ENCODE measurements around the gene PMS2.
"Not testable (repeated sequence)": the region's sequence is repeated elsewhere in the genome, so short reads cannot be mapped to it uniquely, and the experiment has no call there.

Gene PMS2

GRCh38 chr7:6011541-6011940 lies 2.7 kb upstream of the PMS2 start:
- Histone ChIP-seq H3K27ac (ENCODE audit: low read depth, low read length) (no peak overlapping the region), H3K9me3 (ENCODE audit: low read length) (no peaks in the 10 kb centered on the region), H3K9ac (ENCODE audit: low read length) (no peak overlapping the region), H3K4me1 (ENCODE audit: insufficient read depth, low read length) (peaks cover 28% of the 10 kb centered on the region), H3K27me3 (ENCODE audit: control insufficient read depth in 1 of 2, insufficient read depth in 2 of 2, low read length in 2 of 2) (no peaks in the 10 kb centered on the region), H3K36me3 (ENCODE audit: insufficient read depth, low read length) (peaks cover 4% of the 10 kb centered on the region), H3K4me3 (ENCODE audit: low read depth in 1 of 2, low read length in 2 of 2) (no peak overlapping the region)

GRCh38 chr7:6010370-6010769 lies 1.5 kb upstream of the PMS2 start:
- Histone ChIP-seq H3K27ac (ENCODE audit: low read depth, low read length) (peak overlapping the region; percentile 7), H3K4me1 (ENCODE audit: insufficient read depth, low read length) (peaks cover 17% of the 10 kb centered on the region)
- H3K36me3 ChIP-seq (ENCODE audit: insufficient read depth, low read length); H3K27me3 ChIP-seq (ENCODE audit: control insufficient read depth in 1 of 2, insufficient read depth in 2 of 2, low read length in 2 of 2); H3K4me3 ChIP-seq (ENCODE audit: low read depth in 1 of 2, low read length in 2 of 2); H3K9me3 ChIP-seq (ENCODE audit: low read length); H3K9ac ChIP-seq (ENCODE audit: low read length): not testable (repeated sequence)

GRCh38 chr7:6007835-6008590 lies 836 bp downstream of the PMS2 start:
- H3K9me3 ChIP-seq (ENCODE audit: low read length); H3K27me3 ChIP-seq (ENCODE audit: control insufficient read depth in 1 of 2, insufficient read depth in 2 of 2, low read length in 2 of 2); H3K9ac ChIP-seq (ENCODE audit: low read length); H3K36me3 ChIP-seq (ENCODE audit: insufficient read depth, low read length); H3K27ac ChIP-seq (ENCODE audit: low read depth, low read length): not testable (repeated sequence)
- peaks cover 12% of the 10 kb centered on the region for H3K4me1 ChIP-seq (ENCODE audit: insufficient read depth, low read length)
- H3K4me3 ChIP-seq (ENCODE audit: low read depth in 1 of 2, low read length in 2 of 2), result peak overlapping the region in 1 of 2 donors; percentile 76

- Histone ChIP-seq H3K36me3 (ENCODE audit: insufficient read depth, low read length) (peaks cover 3% of the 10 kb centered on the region), H3K9ac (ENCODE audit: low read length) (no peak overlapping the region), H3K27ac (ENCODE audit: low read depth, low read length) (no peak overlapping the region), H3K9me3 (ENCODE audit: low read length) (no peaks in the 10 kb centered on the region), H3K4me3 (ENCODE audit: low read depth in 1 of 2, low read length in 2 of 2) (no peak overlapping the region), H3K27me3 (ENCODE audit: control insufficient read depth in 1 of 2, insufficient read depth in 2 of 2, low read length in 2 of 2) (no peaks in the 10 kb centered on the region), H3K4me1 (ENCODE audit: insufficient read depth, low read length) (peaks cover 12% of the 10 kb centered on the region)
These were observed 1.5 kb downstream of the PMS2 start for GRCh38 chr7:6007386-6007785.

GRCh38 chr7:5997210-5997808 lies 11.5 kb downstream of the PMS2 start:
- Histone ChIP-seq H3K27ac (ENCODE audit: low read depth, low read length) (no peak overlapping the region), H3K27me3 (ENCODE audit: control insufficient read depth in 1 of 2, insufficient read depth in 2 of 2, low read length in 2 of 2) (no peaks in the 10 kb centered on the region), H3K4me3 (ENCODE audit: low read depth in 1 of 2, low read length in 2 of 2) (no peak overlapping the region), H3K9me3 (ENCODE audit: low read length) (no peaks in the 10 kb centered on the region), H3K4me1 (ENCODE audit: insufficient read depth, low read length) (no peaks in the 10 kb centered on the region), H3K36me3 (ENCODE audit: insufficient read depth, low read length) (peaks cover 28% of the 10 kb centered on the region), H3K9ac (ENCODE audit: low read length) (no peak overlapping the region)

GRCh38 chr7:5987061-5987460 lies 21.8 kb downstream of the PMS2 start:
- not testable (repeated sequence) for H3K4me3 ChIP-seq (ENCODE audit: low read depth in 1 of 2, low read length in 2 of 2); H3K27me3 ChIP-seq (ENCODE audit: control insufficient read depth in 1 of 2, insufficient read depth in 2 of 2, low read length in 2 of 2); H3K36me3 ChIP-seq (ENCODE audit: insufficient read depth, low read length); H3K4me1 ChIP-seq (ENCODE audit: insufficient read depth, low read length); H3K27ac ChIP-seq (ENCODE audit: low read depth, low read length); H3K9ac ChIP-seq (ENCODE audit: low read length); H3K9me3 ChIP-seq (ENCODE audit: low read length)

GRCh38 chr7:5979680-5980314 lies 29.1 kb downstream of the PMS2 start:
- H3K4me1 ChIP-seq (ENCODE audit: insufficient read depth, low read length); H3K36me3 ChIP-seq (ENCODE audit: insufficient read depth, low read length); H3K27ac ChIP-seq (ENCODE audit: low read depth, low read length); H3K4me3 ChIP-seq (ENCODE audit: low read depth in 1 of 2, low read length in 2 of 2); H3K27me3 ChIP-seq (ENCODE audit: control insufficient read depth in 1 of 2, insufficient read depth in 2 of 2, low read length in 2 of 2); H3K9ac ChIP-seq (ENCODE audit: low read length); H3K9me3 ChIP-seq (ENCODE audit: low read length): not testable (repeated sequence)

- not testable (repeated sequence) for H3K27me3 ChIP-seq (ENCODE audit: control insufficient read depth in 1 of 2, insufficient read depth in 2 of 2, low read length in 2 of 2); H3K4me3 ChIP-seq (ENCODE audit: low read depth in 1 of 2, low read length in 2 of 2); H3K9ac ChIP-seq (ENCODE audit: low read length); H3K36me3 ChIP-seq (ENCODE audit: insufficient read depth, low read length); H3K4me1 ChIP-seq (ENCODE audit: insufficient read depth, low read length); H3K9me3 ChIP-seq (ENCODE audit: low read length); H3K27ac ChIP-seq (ENCODE audit: low read depth, low read length)
These were observed 35.3 kb downstream of the PMS2 start for GRCh38 chr7:5973580-5973979.

- not testable (repeated sequence) for H3K4me3 ChIP-seq (ENCODE audit: low read depth in 1 of 2, low read length in 2 of 2); H3K27me3 ChIP-seq (ENCODE audit: control insufficient read depth in 1 of 2, insufficient read depth in 2 of 2, low read length in 2 of 2); H3K9ac ChIP-seq (ENCODE audit: low read length); H3K27ac ChIP-seq (ENCODE audit: low read depth, low read length); H3K9me3 ChIP-seq (ENCODE audit: low read length); H3K36me3 ChIP-seq (ENCODE audit: insufficient read depth, low read length); H3K4me1 ChIP-seq (ENCODE audit: insufficient read depth, low read length)
These were observed 38.4 kb downstream of the PMS2 start, which contains the start of gene RSPH10B for GRCh38 chr7:5970347-5970911. TSS of gene RSPH10B (minus strand) at chr7:5970689. CDS start at chr7:5967116, 3,573 bp downstream.

GRCh38 chr7:5963810-5964209 lies 45.0 kb downstream of the PMS2 start:
- H3K4me3 ChIP-seq (ENCODE audit: low read depth in 1 of 2, low read length in 2 of 2); H3K27me3 ChIP-seq (ENCODE audit: control insufficient read depth in 1 of 2, insufficient read depth in 2 of 2, low read length in 2 of 2); H3K9me3 ChIP-seq (ENCODE audit: low read length); H3K9ac ChIP-seq (ENCODE audit: low read length); H3K4me1 ChIP-seq (ENCODE audit: insufficient read depth, low read length); H3K36me3 ChIP-seq (ENCODE audit: insufficient read depth, low read length); H3K27ac ChIP-seq (ENCODE audit: low read depth, low read length): not testable (repeated sequence)

- H3K9me3 ChIP-seq (ENCODE audit: low read length); H3K27ac ChIP-seq (ENCODE audit: low read depth, low read length); H3K4me1 ChIP-seq (ENCODE audit: insufficient read depth, low read length); H3K36me3 ChIP-seq (ENCODE audit: insufficient read depth, low read length); H3K4me3 ChIP-seq (ENCODE audit: low read depth in 1 of 2, low read length in 2 of 2); H3K27me3 ChIP-seq (ENCODE audit: control insufficient read depth in 1 of 2, insufficient read depth in 2 of 2, low read length in 2 of 2); H3K9ac ChIP-seq (ENCODE audit: low read length): not testable (repeated sequence)
These were observed 45.6 kb downstream of the PMS2 start for GRCh38 chr7:5963205-5963604.

All from muscle layer of colon (tissue), 2 donors.